Subcutaneous abdominal adipose tissue (tissue), 5 donors: ENCODE results near the gene ZC3H10.
A peak's percentile ranks its signal among the peaks of the same experiment; 100 is the strongest.

Experiments used
- H3K27ac ChIP-seq: one replicate; pipeline ENCODE4 v1.7.0; 2013; ENCODE audit warnings: low read depth, mild to moderate bottlenecking, inconsistent platforms, low read length, moderate library complexity
- H3K27me3 ChIP-seq, 5 donors: one replicate each; pipeline ENCODE4 v1.7.0; 2013; ENCODE audit warnings: low read length in 5 of 5, inconsistent platforms in 1 of 5; ENCODE audit not compliant: control insufficient read depth in 5 of 5, insufficient read depth in 4 of 5
- H3K36me3 ChIP-seq, 5 donors: one replicate each; pipeline ENCODE4 v1.7.0; 2013; ENCODE audit warnings: low read length in 5 of 5; ENCODE audit not compliant: control insufficient read depth in 5 of 5, insufficient read depth in 5 of 5
- H3K4me1 ChIP-seq, 5 donors: one replicate each; pipeline ENCODE4 v1.7.0; 2013; ENCODE audit warnings: low read length in 5 of 5, mild to moderate bottlenecking in 3 of 5, moderate library complexity in 1 of 5; ENCODE audit not compliant: control insufficient read depth in 5 of 5, insufficient read depth in 5 of 5
- H3K4me3 ChIP-seq, 5 donors: one replicate each; pipeline ENCODE4 v1.7.0; 2013; ENCODE audit warnings: low read length in 5 of 5, low read depth in 1 of 5
- H3K9ac ChIP-seq, 5 donors: one replicate each; pipeline ENCODE4 v1.7.0; 2013; ENCODE audit warnings: low read length in 5 of 5, mild to moderate bottlenecking in 4 of 5, moderate library complexity in 3 of 5
- H3K9me3 ChIP-seq, 5 donors: one replicate each; pipeline ENCODE4 v1.7.0; 2013; ENCODE audit warnings: low read length in 5 of 5; ENCODE audit not compliant: control insufficient read depth in 5 of 5
- donor health status: healthy.
- donor health status: healthy.
- donor health status: healthy.
- donor health status: healthy.
- donor health status: healthy.

Gene ZC3H10

DNA sequence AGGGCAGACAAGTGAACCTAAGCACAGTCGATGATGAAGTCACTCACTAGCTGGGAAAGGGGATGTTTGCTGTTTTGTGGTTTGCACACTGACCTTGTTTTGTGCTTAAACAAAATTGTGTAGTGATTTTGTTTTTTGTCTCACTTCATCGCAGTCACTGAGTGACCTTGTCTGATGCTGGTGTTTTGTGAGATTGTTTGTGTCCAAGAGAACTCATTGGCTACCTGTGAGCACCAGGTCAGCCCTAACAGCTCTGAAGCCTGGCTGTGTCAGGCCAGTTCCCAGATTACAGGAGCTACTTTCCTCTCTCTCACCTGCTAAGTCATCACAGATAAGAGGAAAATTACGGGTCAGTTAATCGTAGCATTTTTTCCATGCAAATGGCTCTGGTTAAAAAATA lies 6.1 kb downstream of the ZC3H10 start:
- no peaks in the 10 kb centered on the region for H3K27me3 ChIP-seq
- H3K9me3 ChIP-seq = no peaks in the 10 kb centered on the region
- no peak overlapping the region for H3K27ac ChIP-seq
- peaks cover 0 to 28% (median 17%) of the 10 kb centered on the region in 5 donors for H3K36me3 ChIP-seq
- no peak overlapping the region for H3K9ac ChIP-seq
- no peak overlapping the region for H3K4me3 ChIP-seq
- H3K4me1 ChIP-seq = peaks cover 20 to 69% (median 55%) of the 10 kb centered on the region in 5 donors

DNA sequence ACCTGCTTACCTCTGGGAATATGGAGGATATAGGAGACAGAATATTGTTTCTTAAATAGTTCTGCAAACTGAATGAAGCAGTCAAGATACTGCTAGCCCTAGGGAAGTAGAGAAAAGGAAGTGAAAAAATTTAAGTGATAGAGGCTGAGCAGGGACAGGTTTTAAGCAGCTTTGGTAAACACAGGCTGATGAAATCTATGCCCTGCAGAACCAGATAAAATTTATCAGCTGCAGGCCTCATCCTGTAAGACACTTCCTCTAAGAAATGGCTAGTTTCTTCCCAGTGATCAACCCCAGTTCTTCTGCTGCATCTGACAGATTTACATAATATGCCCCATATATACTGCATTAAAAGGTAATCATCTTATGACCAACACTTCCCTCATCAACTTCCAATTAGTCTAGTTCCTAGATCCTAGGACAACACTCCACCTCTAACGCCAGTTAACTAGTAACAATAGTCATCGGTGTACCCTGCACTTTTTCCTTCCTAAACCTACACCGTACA lies 8.7 kb downstream of the ZC3H10 start:
- no peaks in the 10 kb centered on the region for H3K9me3 ChIP-seq
- peak overlapping the region in 3 of 5 donors; percentile 23 to 49 (median 30) for H3K9ac ChIP-seq
- peak overlapping the region in 3 of 5 donors; percentile 54 to 97 (median 93) for H3K4me3 ChIP-seq
- peak overlapping the region; percentile 92 for H3K27ac ChIP-seq
- no peaks in the 10 kb centered on the region for H3K27me3 ChIP-seq
- H3K4me1 ChIP-seq = peaks cover 21 to 72% (median 59%) of the 10 kb centered on the region in 5 donors
- peaks cover under 1 to 27% (median 19%) of the 10 kb centered on the region in 5 donors for H3K36me3 ChIP-seq

DNA sequence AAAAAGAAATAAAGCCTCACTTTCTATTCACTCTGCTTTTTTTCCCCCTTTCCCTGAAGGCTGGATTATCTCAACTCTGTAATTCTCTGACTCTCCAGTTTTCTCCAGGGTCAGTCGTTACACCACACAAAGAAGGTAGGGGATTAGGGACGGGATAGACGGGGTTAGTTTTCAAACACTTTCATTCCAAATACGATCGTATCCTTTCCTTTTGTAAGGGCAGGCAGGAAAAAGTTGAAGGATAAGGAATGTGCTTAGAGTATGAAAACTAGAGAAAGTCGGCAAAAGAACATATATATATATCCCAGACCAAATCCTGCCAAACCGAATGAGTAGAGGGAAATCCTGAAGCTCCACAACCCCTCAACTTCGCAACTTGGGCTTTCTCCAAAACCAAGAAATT lies 9.4 kb downstream of the ZC3H10 start:
- H3K4me1 ChIP-seq = peaks cover 21 to 69% (median 59%) of the 10 kb centered on the region in 5 donors
- H3K4me3 ChIP-seq = peak overlapping the region; percentile 22 to 97 (median 72)
- H3K9ac ChIP-seq = peak overlapping the region; percentile 23 to 70 (median 59)

DNA sequence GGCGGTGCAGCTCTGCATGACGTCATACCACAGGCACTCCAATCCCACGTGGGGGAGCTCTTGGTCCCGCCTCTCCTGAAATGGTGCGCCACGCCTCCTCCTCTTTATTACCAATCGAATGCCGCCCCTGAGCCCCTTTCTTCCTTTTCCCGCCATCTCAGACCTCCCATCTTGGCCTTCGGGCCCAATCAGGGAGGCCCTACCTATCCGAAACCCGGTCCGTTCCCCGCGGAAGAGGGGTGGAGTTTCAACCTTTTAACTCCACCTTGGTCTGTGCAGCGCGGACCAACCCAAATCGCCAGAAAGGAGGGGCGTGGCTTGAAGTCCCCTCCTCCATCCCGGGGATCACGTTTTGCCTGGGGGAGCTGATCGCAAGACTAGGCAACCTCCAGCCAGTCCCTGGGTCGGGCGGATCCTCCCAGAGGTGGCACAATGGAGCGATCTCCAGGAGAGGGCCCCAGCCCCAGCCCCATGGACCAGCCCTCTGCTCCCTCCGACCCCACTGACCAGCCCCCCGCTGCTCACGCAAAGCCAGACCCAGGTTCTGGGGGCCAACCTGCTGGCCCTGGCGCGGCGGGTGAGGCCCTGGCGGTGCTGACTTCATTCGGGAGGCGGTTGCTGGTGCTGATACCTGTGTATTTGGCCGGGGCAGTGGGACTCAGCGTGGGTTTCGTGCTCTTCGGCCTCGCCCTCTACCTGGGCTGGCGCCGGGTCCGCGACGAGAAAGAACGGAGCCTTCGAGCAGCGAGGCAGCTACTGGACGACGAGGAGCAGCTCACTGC lies 10.0 kb downstream of the ZC3H10 start, which contains the start of gene ESYT1:
TSS of gene ESYT1 (plus strand) at position 380 of the 782 bp plus-strand sequence. CDS start at position 433, 53 bp downstream.
- no peaks in the 10 kb centered on the region for H3K27me3 ChIP-seq
- peak within 1 kb of the TSS; percentile 90 to 98 (median 93) for H3K4me3 ChIP-seq
- H3K36me3 ChIP-seq = peaks cover 3 to 31% (median 27%) of the 10 kb centered on the region in 5 donors
- peaks cover 18 to 68% (median 59%) of the 10 kb centered on the region in 5 donors for H3K4me1 ChIP-seq
- H3K9me3 ChIP-seq = no peaks in the 10 kb centered on the region
- peak within 1 kb of the TSS; percentile 95 for H3K27ac ChIP-seq
- peak within 1 kb of the TSS; percentile 73 to 92 (median 84) for H3K9ac ChIP-seq

More for the DNA sequence above, 9.4 kb downstream of the ZC3H10 start:
- peak overlapping the region; percentile 92 for H3K27ac ChIP-seq
- H3K36me3 ChIP-seq = peaks cover 3 to 27% (median 23%) of the 10 kb centered on the region in 5 donors
- no peaks in the 10 kb centered on the region for H3K9me3 ChIP-seq
- no peaks in the 10 kb centered on the region for H3K27me3 ChIP-seq

DNA sequence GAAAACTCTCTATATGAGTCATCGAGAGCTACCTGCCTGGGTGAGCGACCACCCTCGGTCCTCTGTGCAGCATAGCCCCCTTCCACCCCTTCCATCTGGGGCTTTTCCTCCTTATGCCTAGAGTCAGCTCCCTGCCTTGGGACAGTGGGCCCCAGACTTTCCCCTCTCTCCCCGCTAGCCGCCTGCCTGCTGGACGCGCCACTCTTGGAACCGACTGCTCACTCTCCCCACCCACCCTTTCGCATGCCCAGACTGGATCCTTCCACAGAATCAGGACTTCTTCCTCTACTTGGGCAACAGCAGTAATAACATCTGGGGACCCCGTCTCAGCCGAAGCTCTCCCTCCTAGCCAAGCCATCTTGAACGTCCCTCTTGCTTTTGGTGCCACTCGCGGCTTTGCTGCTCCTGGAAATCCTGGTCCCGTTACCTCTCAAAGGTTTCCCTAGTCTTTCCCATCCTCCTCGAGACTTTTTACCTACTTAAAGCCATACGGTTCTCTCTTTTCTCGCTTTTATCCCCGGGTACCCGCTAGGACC lies 10.7 kb downstream of the ZC3H10 start:
- peaks cover 6 to 38% (median 34%) of the 10 kb centered on the region in 5 donors for H3K36me3 ChIP-seq
- H3K4me1 ChIP-seq = peaks cover 18 to 68% (median 59%) of the 10 kb centered on the region in 5 donors
- H3K9ac ChIP-seq = peak overlapping the region; percentile 73 to 92 (median 84)

DNA sequence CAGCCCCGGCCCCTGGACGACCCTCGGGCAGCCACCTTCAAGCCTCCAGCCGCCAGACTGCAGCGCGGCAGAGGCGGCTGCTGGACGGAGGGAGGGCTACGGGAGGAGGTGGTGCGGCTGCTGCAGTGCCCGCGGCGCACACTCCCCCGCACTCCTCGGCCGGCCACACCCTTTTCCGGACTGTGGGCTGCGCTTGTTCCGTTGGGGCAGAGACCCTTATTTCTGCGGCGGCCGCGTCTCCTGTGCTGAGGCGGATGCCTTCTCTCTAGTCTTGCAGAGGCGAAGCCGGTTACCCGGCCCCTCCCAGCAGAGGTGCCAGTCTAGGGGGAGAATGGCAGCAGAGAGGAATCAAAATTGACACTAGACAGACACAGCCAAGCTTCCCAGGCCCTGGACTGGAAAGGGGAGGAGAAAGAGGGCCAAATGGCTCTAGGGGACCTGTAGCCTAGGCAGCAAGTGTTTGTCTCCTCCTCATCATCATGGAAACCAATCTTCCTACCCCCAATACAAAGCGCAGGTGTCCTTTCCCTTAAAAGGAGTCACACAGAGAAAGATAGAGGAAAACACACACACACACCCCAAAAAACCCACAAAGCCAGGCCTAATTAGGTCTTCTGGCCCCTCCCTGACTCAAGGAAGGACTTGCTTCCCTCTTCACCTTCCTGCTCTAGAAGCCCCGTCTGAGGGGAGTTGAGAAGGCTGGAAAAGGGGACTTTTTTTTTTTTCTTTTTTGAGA lies 11.3 kb downstream of the ZC3H10 start:
- no peaks in the 10 kb centered on the region for H3K27me3 ChIP-seq
- H3K9ac ChIP-seq = peak overlapping the region; percentile 73 to 92 (median 84)
- peak overlapping the region; percentile 95 for H3K27ac ChIP-seq
- H3K4me3 ChIP-seq = peak overlapping the region; percentile 90 to 98 (median 93)
- peaks cover 18 to 68% (median 58%) of the 10 kb centered on the region in 5 donors for H3K4me1 ChIP-seq
- H3K9me3 ChIP-seq = no peaks in the 10 kb centered on the region
- H3K36me3 ChIP-seq = peaks cover 6 to 41% (median 40%) of the 10 kb centered on the region in 5 donors

More for the DNA sequence above, 10.7 kb downstream of the ZC3H10 start:
- H3K9me3 ChIP-seq = no peaks in the 10 kb centered on the region
- H3K27ac ChIP-seq = peak overlapping the region; percentile 95
- peak overlapping the region; percentile 90 to 98 (median 93) for H3K4me3 ChIP-seq
- H3K27me3 ChIP-seq = no peaks in the 10 kb centered on the region

DNA sequence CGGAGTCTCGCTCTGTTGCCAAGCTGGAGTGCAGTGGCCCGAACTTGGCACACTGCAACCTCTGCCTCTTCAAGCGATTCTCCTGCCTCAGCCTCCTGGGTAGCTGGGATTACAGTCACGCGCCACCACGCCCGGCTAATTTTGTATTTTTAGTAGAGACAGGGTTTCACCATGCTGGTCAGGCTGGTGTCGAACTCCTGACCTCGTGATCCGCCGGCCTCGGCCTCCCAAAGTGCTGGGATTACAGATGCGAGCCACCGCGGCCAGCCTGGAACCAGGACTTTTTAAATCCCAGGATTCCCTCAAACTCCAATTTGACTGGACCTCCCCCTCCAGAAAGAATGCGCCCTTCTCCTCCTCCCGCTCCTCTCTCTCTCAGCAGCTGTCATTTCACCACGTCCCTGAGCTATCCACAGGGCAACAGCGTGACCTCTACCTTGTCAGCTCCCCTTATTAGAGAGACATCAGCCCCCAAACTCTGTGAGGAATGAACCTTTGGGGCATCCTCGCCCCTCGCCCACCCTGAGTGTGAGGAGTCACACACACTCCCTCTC lies 12.0 kb downstream of the ZC3H10 start:
- Histone ChIP-seq H3K36me3 (peaks cover 6 to 48% (median 46%) of the 10 kb centered on the region in 5 donors), H3K9ac (peak overlapping the region in 4 of 5 donors; percentile 50 to 87 (median 84))

DNA sequence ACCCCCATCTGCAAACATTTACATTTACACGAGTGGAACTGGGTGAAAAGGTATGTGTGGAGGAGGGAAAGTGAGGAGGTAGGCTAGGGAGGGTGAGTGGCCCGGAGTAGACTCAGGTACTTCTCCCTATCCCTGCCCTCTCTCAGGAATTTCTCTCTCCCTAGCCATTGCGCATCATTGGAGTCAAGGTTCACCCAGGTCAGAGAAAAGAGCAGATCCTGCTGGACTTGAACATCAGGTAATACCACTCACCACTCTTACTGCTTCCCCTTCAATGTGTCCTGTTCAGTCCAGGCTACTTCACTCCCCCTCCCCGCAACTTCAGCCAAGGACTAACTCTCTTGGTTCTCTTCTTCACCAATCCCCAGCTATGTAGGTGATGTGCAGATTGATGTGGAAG lies 12.8 kb downstream of the ZC3H10 start:
- Histone ChIP-seq H3K4me1 (peaks cover 18 to 53% (median 43%) of the 10 kb centered on the region in 5 donors), H3K4me3 (no peak overlapping the region), H3K27ac (peak overlapping the region; percentile 95), H3K9ac (peak overlapping the region in 2 of 5 donors; percentile 12 to 50), H3K9me3 (no peaks in the 10 kb centered on the region), H3K27me3 (no peaks in the 10 kb centered on the region), H3K36me3 (peaks cover 6 to 55% (median 53%) of the 10 kb centered on the region in 5 donors)

More for the DNA sequence above, 12.0 kb downstream of the ZC3H10 start:
- H3K9me3 ChIP-seq = no peaks in the 10 kb centered on the region
- peak overlapping the region; percentile 90 to 97 (median 93) for H3K4me3 ChIP-seq
- no peaks in the 10 kb centered on the region for H3K27me3 ChIP-seq
- H3K4me1 ChIP-seq = peaks cover 18 to 62% (median 52%) of the 10 kb centered on the region in 5 donors
- H3K27ac ChIP-seq = peak overlapping the region; percentile 95

DNA sequence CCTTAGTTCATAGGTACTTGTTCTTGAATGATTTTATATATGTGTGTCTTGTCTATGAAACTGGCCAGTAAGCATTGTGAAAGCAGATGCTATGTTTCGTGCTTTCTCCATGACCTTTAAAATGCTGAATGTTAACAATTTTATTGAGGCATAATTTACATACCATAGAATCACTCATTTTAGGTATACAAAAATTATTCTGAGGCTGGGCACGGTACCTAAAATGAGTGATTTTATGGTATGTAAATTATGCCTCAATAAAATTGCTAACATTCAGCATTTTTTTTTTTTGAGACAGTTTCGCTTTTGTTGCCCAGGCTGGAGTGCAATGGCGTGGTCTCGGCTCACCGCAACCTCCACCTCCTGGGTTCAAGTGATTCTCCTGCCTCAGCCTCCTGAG lies 16.8 kb downstream of the ZC3H10 start:
- Histone ChIP-seq H3K4me1 (peaks cover 2 to 16% (median 10%) of the 10 kb centered on the region in 5 donors), H3K9me3 (no peaks in the 10 kb centered on the region), H3K4me3 (no peak overlapping the region), H3K36me3 (peaks cover 15 to 94% (median 87%) of the 10 kb centered on the region in 5 donors), H3K27me3 (no peaks in the 10 kb centered on the region), H3K27ac (no peak overlapping the region), H3K9ac (no peak overlapping the region)
